ENCODE results near the gene CCDC14.

DNA sequence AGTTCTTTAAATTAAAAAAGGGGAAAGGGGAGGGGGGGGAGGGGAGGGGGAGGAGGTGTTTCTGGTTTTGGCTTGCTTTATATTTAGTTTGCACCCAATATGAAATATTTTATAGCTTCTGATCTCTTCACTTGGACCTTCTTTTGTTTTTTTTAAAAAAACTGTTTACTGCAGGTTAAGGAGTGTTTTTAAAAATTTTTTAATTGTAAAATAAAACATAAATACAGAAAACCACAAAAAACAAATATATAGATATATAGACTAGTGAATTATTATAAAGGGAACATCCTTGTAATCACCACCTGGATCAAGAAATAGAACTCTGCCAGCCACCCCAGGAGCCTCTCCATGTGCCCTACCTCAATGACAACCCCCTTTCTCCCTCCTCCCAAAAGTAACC is 76.0 kb downstream of the CCDC14 start:
- TF ChIP-seq, protein P1, sequence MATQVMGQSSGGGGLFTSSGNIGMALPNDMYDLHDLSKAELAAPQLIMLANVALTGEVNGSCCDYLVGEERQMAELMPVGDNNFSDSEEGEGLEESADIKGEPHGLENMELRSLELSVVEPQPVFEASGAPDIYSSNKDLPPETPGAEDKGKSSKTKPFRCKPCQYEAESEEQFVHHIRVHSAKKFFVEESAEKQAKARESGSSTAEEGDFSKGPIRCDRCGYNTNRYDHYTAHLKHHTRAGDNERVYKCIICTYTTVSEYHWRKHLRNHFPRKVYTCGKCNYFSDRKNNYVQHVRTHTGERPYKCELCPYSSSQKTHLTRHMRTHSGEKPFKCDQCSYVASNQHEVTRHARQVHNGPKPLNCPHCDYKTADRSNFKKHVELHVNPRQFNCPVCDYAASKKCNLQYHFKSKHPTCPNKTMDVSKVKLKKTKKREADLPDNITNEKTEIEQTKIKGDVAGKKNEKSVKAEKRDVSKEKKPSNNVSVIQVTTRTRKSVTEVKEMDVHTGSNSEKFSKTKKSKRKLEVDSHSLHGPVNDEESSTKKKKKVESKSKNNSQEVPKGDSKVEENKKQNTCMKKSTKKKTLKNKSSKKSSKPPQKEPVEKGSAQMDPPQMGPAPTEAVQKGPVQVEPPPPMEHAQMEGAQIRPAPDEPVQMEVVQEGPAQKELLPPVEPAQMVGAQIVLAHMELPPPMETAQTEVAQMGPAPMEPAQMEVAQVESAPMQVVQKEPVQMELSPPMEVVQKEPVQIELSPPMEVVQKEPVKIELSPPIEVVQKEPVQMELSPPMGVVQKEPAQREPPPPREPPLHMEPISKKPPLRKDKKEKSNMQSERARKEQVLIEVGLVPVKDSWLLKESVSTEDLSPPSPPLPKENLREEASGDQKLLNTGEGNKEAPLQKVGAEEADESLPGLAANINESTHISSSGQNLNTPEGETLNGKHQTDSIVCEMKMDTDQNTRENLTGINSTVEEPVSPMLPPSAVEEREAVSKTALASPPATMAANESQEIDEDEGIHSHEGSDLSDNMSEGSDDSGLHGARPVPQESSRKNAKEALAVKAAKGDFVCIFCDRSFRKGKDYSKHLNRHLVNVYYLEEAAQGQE (IDR thresholded peaks at IDR 0.05), result no peak
- TF ChIP-seq, protein P2, sequence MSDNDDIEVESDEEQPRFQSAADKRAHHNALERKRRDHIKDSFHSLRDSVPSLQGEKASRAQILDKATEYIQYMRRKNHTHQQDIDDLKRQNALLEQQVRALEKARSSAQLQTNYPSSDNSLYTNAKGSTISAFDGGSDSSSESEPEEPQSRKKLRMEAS (IDR thresholded peaks at IDR 0.05), result no peak
- no peak for TF ChIP-seq CTCF (IDR thresholded peaks at IDR 0.05; ENCODE audit: low read depth, low read length, missing input control)
- TF ChIP-seq ZBTB33 (IDR thresholded peaks at IDR 0.05), result no peak
- no peak for TF ChIP-seq GABPA (IDR thresholded peaks at IDR 0.05 in 1 of 2, conservative IDR thresholded peaks at IDR 0.05 in 1 of 2)
